Testis (tissue), 3 donors: ENCODE results near the gene PITRM1. TPM values are rescaled to one million over a fixed set of nuclear protein-coding genes. Genes with fewer than 3 reads are reported as not detected.

Experiments used
- DNase-seq: peaks from one replicate; pipeline ENCODE4 v3.0.0-alpha.2; 2019
- H3K27ac ChIP-seq, 2 donors: fragments of 200-600 bp; sonication (generic); one replicate each; pipeline ENCODE4 v1.5.1; 2019
- H3K27me3 ChIP-seq: fragments of 200-600 bp; sonication (generic); one replicate; pipeline ENCODE4 v1.5.1; 2019
- H3K36me3 ChIP-seq: fragments of 200-600 bp; sonication (generic); one replicate; pipeline ENCODE4 v1.5.1; 2017; ENCODE audit warnings: low read depth; ENCODE audit errors: missing control alignments
- H3K4me1 ChIP-seq: fragments of 200-600 bp; sonication (generic); one replicate; pipeline ENCODE4 v1.5.1; 2019
- H3K4me3 ChIP-seq, 2 donors: fragments of 200-600 bp; sonication (generic); one replicate each; pipeline ENCODE4 v1.5.1; 2017 to 2019
- H3K9me3 ChIP-seq: fragments of 200-600 bp; sonication (generic); one replicate; pipeline ENCODE4 v1.5.1; 2017
- CTCF ChIP-seq, 3 experiments: fragments of 450-650 bp in 2 of 3; fragments of 200-600 bp in 1 of 3; sonication (generic) in 1 of 3; IDR thresholded peaks; one replicate each; pipeline ENCODE4 v1.5.1; 2016 to 2019; ENCODE audit warnings: antibody characterized with exemption in 3 of 3, mild to moderate bottlenecking in 2 of 3, moderate library complexity in 1 of 3
- POLR2A ChIP-seq: fragments of 450-650 bp; IDR thresholded peaks from one replicate; pipeline ENCODE4 v1.6.1; 2017; ENCODE audit warnings: antibody characterized with exemption, mild to moderate bottlenecking, moderate library complexity
- WGBS, 2 donors: methylation state at CpG; one replicate each; pipeline ENCODE4 v1.1.5; 2018; 5-methylcytosine and 5-hydroxymethylcytosine counted together
- intact Hi-C: fragments of 100-400 bp; cut with DNase I; formaldehyde crosslinking; loops from one replicate; pipeline ENCODE4 v1.15.1; 2023; ENCODE audit warnings: low total_unique reads
- polyA plus RNA-seq: library from polyadenylated mRNA; stranded (reverse); fragments of 350-450 nt; fragmentation: Illumina TruSeq; extraction: RNeasy Lipid Tissue Mini Kit (QIAGEN cat#74804); gene quantifications from one replicate; pipeline ENCODE4 v1.2.3, GENCODE V29; 2014; ENCODE audit warnings: low read depth, low replicate concordance; ENCODE audit not compliant: insufficient read depth
- total RNA-seq, 2 donors: library from RNA; depleted of rRNA; stranded (reverse); fragments of >200 nt; gene quantifications; one replicate each; pipeline ENCODE4 v1.2.3, GENCODE V29; 2016

PITRM1 gene
- total and polyA plus RNA-seq, 3 donors from 2014 or later = 109 to 162 (median 125) TPM

GRCh38 chr10:3186368-3186767 lies 13.8 kb upstream of the PITRM1 start:
- Histone ChIP-seq H3K27ac (no peak overlapping the region), H3K27me3 (no peaks in the 10 kb centered on the region), H3K4me1 (no peaks in the 10 kb centered on the region), H3K9me3 (no peaks in the 10 kb centered on the region), H3K36me3 (no peaks in the 10 kb centered on the region), H3K4me3 (no peak overlapping the region)
- no peak for DNase-seq
- WGBS, 2 donors = 97 to 99% methylated on average over 6 of the region's 6 CpGs
- intact Hi-C loops = no loop called here
- TF ChIP-seq CTCF (IDR thresholded peaks at IDR 0.05) = no peak
- TF ChIP-seq POLR2A = no peak

GRCh38 chr10:3185386-3185785 lies 12.8 kb upstream of the PITRM1 start:
- no peaks in the 10 kb centered on the region for H3K9me3 ChIP-seq
- H3K4me3 ChIP-seq = no peak overlapping the region
- intact Hi-C loops = no loop called here
- no peak for TF ChIP-seq POLR2A
- no peak for TF ChIP-seq CTCF (IDR thresholded peaks at IDR 0.05)
- no peaks in the 10 kb centered on the region for H3K4me1 ChIP-seq
- 95 to 99% methylated on average over 5 to 6 of the region's 6 CpGs for WGBS, 2 donors
- H3K36me3 ChIP-seq = no peaks in the 10 kb centered on the region
- DNase-seq = no peak
- H3K27me3 ChIP-seq = no peaks in the 10 kb centered on the region
- no peak overlapping the region for H3K27ac ChIP-seq

- no peak for TF ChIP-seq CTCF (IDR thresholded peaks at IDR 0.05)
- TF ChIP-seq POLR2A = no peak
- intact Hi-C loops = no loop called here
- no peaks in the 10 kb centered on the region for H3K36me3 ChIP-seq
- H3K27me3 ChIP-seq = no peaks in the 10 kb centered on the region
- no peak overlapping the region for H3K27ac ChIP-seq
- no peaks in the 10 kb centered on the region for H3K4me1 ChIP-seq
- 77 to 91% methylated on average over 6 of the region's 6 CpGs for WGBS, 2 donors
- no peak overlapping the region for H3K4me3 ChIP-seq
- no peaks in the 10 kb centered on the region for H3K9me3 ChIP-seq
- peak; percentile 43 for DNase-seq
Measured at GRCh38 chr10:3180355-3181025, 7.9 kb upstream of the PITRM1 start.

GRCh38 chr10:3179174-3179573 lies 6.6 kb upstream of the PITRM1 start:
- intact Hi-C loops = no loop called here
- 72 to 75% methylated on average over 5 of the region's 5 CpGs for WGBS, 2 donors
- TF ChIP-seq CTCF (IDR thresholded peaks at IDR 0.05) (no peak), POLR2A (no peak)

GRCh38 chr10:3178042-3178441 lies 5.5 kb upstream of the PITRM1 start:
- 92 to 93% methylated on average over 5 of the region's 5 CpGs for WGBS, 2 donors

More at GRCh38 chr10:3179174-3179573, 6.6 kb upstream of the PITRM1 start:
- H3K27me3 ChIP-seq = no peaks in the 10 kb centered on the region
- H3K36me3 ChIP-seq = no peaks in the 10 kb centered on the region
- H3K4me1 ChIP-seq = no peaks in the 10 kb centered on the region
- H3K9me3 ChIP-seq = no peaks in the 10 kb centered on the region
- no peak overlapping the region for H3K27ac ChIP-seq
- DNase-seq = no peak
- H3K4me3 ChIP-seq = no peak overlapping the region

More at GRCh38 chr10:3178042-3178441, 5.5 kb upstream of the PITRM1 start:
- no peaks in the 10 kb centered on the region for H3K36me3 ChIP-seq
- no peaks in the 10 kb centered on the region for H3K27me3 ChIP-seq
- no peaks in the 10 kb centered on the region for H3K9me3 ChIP-seq
- no peak overlapping the region for H3K27ac ChIP-seq
- DNase-seq = no peak
- no peaks in the 10 kb centered on the region for H3K4me1 ChIP-seq
- no peak overlapping the region for H3K4me3 ChIP-seq
- intact Hi-C loops = no loop called here
- TF ChIP-seq POLR2A (no peak), CTCF (IDR thresholded peaks at IDR 0.05) (no peak)
